Lung (tissue), 12 donors: ENCODE data around the gene GALNT12. TPM values are rescaled to one million over a fixed set of nuclear protein-coding genes. Genes with fewer than 3 reads are reported as not detected.

Experiments
- ATAC-seq: fragments of 200-7000 bp; cut with Tn5 transposase; one replicate; pipeline ENCODE4 v1.9.1; 2020; ENCODE audit warnings: moderate number of reproducible peaks; ENCODE audit not compliant: insufficient read depth, low FRiP score
- DNase-seq, 3 donors: peaks; one replicate each; pipeline ENCODE4 v3.0.0-alpha.2; 2013 to 2017
- H3K27ac ChIP-seq, 2 donors: one replicate each; pipeline ENCODE4 v1.5.1; 2013; ENCODE audit warnings: mild to moderate bottlenecking in 2 of 2, moderate library complexity in 2 of 2, control low read depth in 1 of 2, inconsistent platforms in 1 of 2, low read depth in 1 of 2, low read length in 1 of 2
- H3K27me3 ChIP-seq, 3 donors: one replicate each; pipeline ENCODE4 v1.5.1; 2013; ENCODE audit warnings: low read length in 2 of 3; ENCODE audit not compliant: control insufficient read depth in 3 of 3, insufficient read depth in 3 of 3
- H3K36me3 ChIP-seq, 4 donors: one replicate each; pipeline ENCODE4 v1.5.1; 2013; ENCODE audit warnings: low read length in 4 of 4, mild to moderate bottlenecking in 1 of 4, moderate library complexity in 1 of 4; ENCODE audit not compliant: control insufficient read depth in 4 of 4, insufficient read depth in 4 of 4
- H3K4me1 ChIP-seq, 5 donors: one replicate each; pipeline ENCODE4 v1.5.1; 2013; ENCODE audit warnings: low read length in 5 of 5, mild to moderate bottlenecking in 2 of 5, moderate library complexity in 1 of 5; ENCODE audit not compliant: control insufficient read depth in 5 of 5, insufficient read depth in 5 of 5
- H3K4me3 ChIP-seq: one replicate; pipeline ENCODE4 v1.5.1; 2013; ENCODE audit warnings: mild to moderate bottlenecking, control low read depth, moderate library complexity
- H3K9ac ChIP-seq, 2 donors: one replicate each; pipeline ENCODE4 v1.5.1; 2013; ENCODE audit warnings: low read length in 2 of 2, control low read depth in 1 of 2; ENCODE audit not compliant: insufficient read depth in 1 of 2
- H3K9me3 ChIP-seq, 4 donors: one replicate each; pipeline ENCODE4 v1.5.1; 2013; ENCODE audit warnings: low read length in 3 of 4, mild to moderate bottlenecking in 1 of 4, moderate library complexity in 1 of 4; ENCODE audit not compliant: control insufficient read depth in 4 of 4, insufficient read depth in 3 of 4
- CTCF ChIP-seq: IDR thresholded peaks from 2 replicates; pipeline ENCODE4 v1.5.1; 2012; ENCODE audit warnings: mild to moderate bottlenecking; ENCODE audit errors: control extremely low read depth, extremely low read depth
- WGBS, 2 donors: extraction: QIAGEN DNeasy Blood & Tissue Kit; methylation state at CpG; one replicate each; pipeline ENCODE4 v1.1.7; 2013; 5-methylcytosine and 5-hydroxymethylcytosine counted together
- polyA plus RNA-seq, 2 donors: library from polyadenylated mRNA; stranded (reverse); fragments of 200-250 nt; gene quantifications; one replicate each; pipeline ENCODE4 v1.2.1, GENCODE V29; 2013
- total RNA-seq, 2 donors: library from RNA; depleted of rRNA in 1 of 2; stranded (reverse); fragments of >200 nt in 1 of 2; gene quantifications; one replicate each; pipeline ENCODE4 v1.2.1, GENCODE V29; 2014 to 2021
- donor health status: control.
- donor health status: control.
- donor health status: Bipolar disorder and iron deficiency.
- donor health status: healthy.
- donor health status: DM: yes; HTN: yes; CAD: no.

The GALNT12 gene
- total and polyA plus RNA-seq, 4 donors = 7.9 to 35.0 (median 20.1) TPM

DNA sequence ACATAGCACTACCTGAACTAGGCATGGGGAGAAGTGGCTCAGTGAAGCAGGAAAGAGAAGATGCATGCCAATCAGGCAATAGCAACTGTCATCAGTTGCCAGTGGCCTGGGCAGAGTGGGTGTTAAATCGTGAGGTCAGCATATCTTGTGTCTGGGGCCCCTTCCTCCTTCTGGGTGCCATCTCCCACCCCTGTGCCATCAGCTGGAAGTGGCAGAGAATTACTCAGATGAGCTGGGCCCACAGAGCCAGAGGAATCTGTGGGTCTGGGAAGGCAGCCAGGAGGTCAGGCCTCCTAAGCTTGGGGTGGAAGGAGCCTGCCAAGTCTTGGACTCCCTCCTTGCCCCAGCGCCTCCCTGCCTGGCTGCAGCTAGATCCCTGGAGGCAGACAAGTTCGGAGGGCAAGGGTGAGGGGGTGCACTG is 66.5 kb downstream of the GALNT12 start:
- DNase-seq = no peak
- TF ChIP-seq CTCF = no peak
- Histone ChIP-seq H3K4me3 (no peak overlapping the region), H3K9me3 (no peaks in the 10 kb centered on the region), H3K27me3 (no peaks in the 10 kb centered on the region), H3K36me3 (no peaks in the 10 kb centered on the region), H3K4me1 (peaks cover 0 to 3% (median 0%) of the 10 kb centered on the region in 5 donors), H3K27ac (no peak overlapping the region), H3K9ac (no peak overlapping the region)
- peak; percentile 21 for ATAC-seq
- WGBS, 2 donors = 59 to 72% methylated on average over 3 of the region's 3 CpGs

DNA sequence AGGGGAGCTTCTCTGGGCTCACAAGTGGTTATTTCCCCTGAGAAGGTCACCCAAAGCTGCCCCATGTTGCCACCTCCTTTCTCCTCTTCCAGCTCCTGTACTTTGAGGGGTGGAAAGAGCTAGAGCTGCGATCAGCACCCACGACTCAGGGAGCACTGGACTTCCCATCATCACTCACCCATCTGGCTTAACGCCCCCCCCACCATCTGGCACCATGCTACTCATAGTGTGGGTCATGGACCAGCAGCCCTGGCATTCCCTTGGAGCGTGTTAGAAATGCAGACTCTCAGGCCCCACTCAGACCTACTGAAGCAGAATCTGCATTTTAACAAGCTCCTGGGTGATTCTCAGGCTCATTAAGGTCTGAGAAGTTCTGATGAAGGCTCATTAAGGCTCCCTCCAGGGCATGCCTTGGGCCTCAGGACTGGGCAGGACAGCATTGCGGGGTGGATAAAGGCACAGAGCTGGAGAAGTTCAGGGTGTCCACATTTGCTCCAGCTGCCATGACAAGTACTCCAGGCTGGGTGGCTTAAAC is 67.3 kb downstream of the GALNT12 start:
- 85 to 93% methylated on average over 5 of the region's 5 CpGs for WGBS, 2 donors
- ATAC-seq (no peak), DNase-seq (no peak)
- Histone ChIP-seq H3K9ac (no peak overlapping the region), H3K36me3 (no peaks in the 10 kb centered on the region), H3K4me1 (peaks cover 0 to 10% (median 2%) of the 10 kb centered on the region in 5 donors), H3K27ac (no peak overlapping the region), H3K4me3 (no peak overlapping the region), H3K9me3 (no peaks in the 10 kb centered on the region), H3K27me3 (no peaks in the 10 kb centered on the region)
- no peak for TF ChIP-seq CTCF

DNA sequence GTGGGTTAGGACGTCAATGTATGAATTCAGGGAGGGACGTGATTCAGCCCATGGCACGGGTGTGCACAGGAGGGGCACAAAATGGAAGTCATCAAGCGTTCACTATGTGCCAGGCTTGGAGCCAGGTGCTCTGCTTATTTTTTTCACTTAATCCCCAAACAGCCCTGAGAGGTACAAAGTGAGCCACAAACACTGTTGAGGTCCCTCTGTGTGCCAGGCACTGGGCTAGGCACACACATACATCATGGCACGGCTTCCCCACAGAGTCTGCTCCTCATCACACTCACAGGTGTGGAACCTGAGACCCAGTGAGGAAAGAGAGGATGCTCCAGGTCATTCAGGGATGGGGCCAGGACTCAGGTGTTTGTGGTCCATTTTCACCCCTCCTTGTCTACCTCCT is 68.1 kb downstream of the GALNT12 start:
- no peak overlapping the region for H3K4me3 ChIP-seq
- 83 to 87% methylated on average over 5 of the region's 5 CpGs for WGBS, 2 donors
- TF ChIP-seq CTCF = no peak
- no peaks in the 10 kb centered on the region for H3K9me3 ChIP-seq
- DNase-seq (no peak), ATAC-seq (no peak)
- peaks cover 0 to 14% (median 5%) of the 10 kb centered on the region in 5 donors for H3K4me1 ChIP-seq
- no peak overlapping the region for H3K27ac ChIP-seq
- H3K27me3 ChIP-seq = no peaks in the 10 kb centered on the region
- H3K9ac ChIP-seq = no peak overlapping the region
- H3K36me3 ChIP-seq = no peaks in the 10 kb centered on the region

DNA sequence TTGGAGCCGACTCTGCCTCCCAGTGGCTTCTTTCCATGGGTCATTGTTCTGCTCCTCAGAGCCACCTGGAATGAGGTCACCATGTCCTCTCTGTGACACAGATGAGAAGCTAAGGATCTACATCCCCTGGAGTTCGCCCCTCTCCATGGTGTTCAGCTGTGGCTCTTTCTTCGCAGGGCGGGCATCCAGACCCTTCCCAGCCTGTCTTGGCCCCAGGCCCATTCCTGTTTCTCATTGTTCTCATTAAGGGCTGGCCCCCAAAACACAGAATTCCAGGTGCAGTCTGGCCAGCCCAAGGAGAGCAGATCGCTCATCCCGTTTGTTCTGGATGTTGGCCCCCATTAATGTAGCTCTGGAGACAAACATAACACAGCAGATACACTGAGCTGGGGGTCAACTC is 69.8 kb downstream of the GALNT12 start:
- H3K9ac ChIP-seq = no peak overlapping the region
- H3K27ac ChIP-seq = no peak overlapping the region
- no peaks in the 10 kb centered on the region for H3K27me3 ChIP-seq
- peaks cover 0 to 14% (median 5%) of the 10 kb centered on the region in 5 donors for H3K4me1 ChIP-seq
- H3K36me3 ChIP-seq = no peaks in the 10 kb centered on the region
- TF ChIP-seq CTCF = no peak
- no peak overlapping the region for H3K4me3 ChIP-seq
- WGBS, 2 donors = 85 to 91% methylated on average over 6 of the region's 6 CpGs
- no peak for DNase-seq
- H3K9me3 ChIP-seq = no peaks in the 10 kb centered on the region
- no peak for ATAC-seq
